ENCODE data around the gene PNRC2.
"Not testable (repeated sequence)": the region's sequence is repeated elsewhere in the genome, so short reads cannot be mapped to it uniquely, and the experiment has no call there.

PNRC2 gene

DNA sequence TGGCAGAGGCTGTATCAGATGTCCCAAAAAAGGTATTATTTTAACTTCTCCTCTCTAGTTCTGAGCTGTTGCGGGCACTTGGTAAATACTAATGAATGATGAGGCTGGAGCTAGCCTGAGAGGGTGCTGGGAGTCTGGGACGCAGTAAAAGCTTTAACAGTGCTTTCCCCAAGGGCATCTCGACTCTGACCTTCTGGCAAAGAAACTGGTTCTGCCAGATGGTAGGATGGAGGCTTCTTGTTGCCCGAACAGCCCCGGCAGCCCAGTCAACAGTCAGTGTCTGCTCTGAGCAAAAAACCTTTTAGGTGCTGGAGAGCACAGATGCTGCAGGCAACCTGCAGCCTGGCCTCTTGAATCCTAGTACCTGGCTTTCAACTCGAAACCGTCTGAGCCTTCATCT is 2.5 kb upstream of the PNRC2 start:
- no peak for DNase-seq

DNA sequence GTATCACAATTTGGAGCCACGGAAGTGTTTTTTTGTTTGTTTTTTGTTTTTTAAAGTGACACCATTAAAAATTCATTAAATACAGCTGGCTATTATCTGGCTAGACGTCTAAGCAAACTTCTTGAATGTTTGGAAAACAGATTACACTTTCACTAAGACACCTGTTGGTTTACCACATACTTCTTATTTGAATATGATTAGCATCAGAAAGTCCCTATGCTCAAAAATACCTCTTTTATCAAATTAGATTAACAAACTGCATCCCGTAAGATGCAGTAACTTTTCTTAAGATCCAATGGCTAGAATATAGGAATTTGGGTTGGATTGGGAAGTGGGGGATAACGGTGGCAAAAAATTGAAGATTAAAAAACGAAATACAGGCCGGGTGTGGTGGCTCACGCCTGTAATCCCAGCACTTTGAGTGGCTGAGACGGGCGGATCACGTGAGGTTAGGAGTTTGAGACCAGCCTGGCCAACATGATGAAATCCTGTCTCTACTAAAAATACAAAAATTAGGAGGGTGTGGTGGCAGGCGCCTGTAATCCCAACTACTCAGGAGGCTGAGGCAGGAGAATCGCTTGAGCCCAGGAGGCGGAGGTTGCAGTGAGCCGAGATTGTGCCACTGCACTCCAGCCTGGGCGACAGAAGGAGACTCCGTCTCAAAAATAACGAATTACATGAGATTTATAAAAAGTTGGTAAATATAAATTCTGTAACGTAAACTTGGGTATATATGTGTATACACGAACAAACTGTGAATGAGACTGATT is 1.4 kb upstream of the PNRC2 start:
- DNase-seq, result not testable (repeated sequence)

DNA sequence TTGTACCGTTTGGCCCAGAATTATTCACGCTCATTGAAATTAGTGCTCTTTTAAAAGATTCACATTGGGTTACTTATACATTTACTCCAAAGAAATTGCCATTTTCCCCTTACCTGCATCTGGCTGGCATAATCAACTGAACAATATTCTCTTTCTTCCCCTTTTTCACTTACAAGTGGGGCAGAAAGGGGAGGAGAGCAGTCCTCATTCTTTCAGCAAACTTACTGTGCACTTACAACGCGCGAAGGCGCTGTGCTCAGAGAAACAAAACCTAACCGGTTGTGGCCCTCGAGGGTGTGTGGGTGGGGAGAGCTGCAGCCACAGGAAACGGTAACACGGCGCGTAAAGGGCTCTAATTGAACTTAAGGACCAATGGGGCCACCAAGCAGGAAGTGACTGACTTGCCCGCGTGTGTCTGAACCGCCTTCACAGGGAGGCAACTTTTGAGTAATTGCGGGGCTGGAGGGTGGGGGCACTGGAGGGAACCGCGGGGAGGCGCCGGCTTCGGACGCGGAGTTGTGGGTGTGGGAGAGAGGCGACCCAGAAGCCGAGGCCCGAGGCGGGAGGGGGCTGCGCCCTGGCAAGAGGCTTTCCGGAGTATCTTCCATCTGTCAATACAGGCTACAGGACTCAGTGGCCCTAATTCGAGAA is 693 bp upstream of the PNRC2 start:
- DNase-seq, result peak; percentile 85

DNA sequence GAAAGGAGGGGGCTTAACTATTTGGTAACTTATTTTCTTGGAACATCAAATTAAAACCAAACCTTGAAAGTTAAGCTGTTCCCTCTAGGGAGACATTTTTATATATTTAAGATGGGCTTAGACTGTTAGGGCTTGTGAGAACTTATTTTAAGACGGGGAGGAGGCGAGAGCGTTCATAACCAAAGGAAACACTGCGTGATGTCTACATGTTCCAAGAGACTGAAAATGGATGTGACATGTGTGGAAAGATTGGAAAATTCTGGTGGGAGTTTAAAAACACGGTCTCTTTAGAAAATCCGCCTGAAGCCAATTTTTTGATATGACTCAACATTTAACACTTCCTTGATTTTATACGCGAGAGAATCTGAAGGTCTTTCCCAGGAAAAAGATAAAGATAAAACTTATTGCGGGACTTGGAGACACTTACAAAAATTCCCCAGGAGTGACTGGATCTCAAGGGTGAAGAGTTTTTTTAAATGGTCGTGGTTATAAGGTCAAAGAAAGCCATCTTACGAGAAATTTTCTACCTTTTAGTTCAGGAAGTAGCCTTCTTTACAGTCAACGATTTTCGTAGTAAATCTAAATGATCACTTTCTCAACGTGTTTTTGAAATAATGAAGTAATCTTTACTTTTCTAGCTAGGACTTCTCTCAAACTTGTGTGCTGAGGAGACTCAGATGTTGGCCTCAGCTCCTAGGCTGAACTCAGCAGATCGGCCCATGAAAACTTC is 828 bp downstream of the PNRC2 start:
- DNase-seq, result no peak

DNA sequence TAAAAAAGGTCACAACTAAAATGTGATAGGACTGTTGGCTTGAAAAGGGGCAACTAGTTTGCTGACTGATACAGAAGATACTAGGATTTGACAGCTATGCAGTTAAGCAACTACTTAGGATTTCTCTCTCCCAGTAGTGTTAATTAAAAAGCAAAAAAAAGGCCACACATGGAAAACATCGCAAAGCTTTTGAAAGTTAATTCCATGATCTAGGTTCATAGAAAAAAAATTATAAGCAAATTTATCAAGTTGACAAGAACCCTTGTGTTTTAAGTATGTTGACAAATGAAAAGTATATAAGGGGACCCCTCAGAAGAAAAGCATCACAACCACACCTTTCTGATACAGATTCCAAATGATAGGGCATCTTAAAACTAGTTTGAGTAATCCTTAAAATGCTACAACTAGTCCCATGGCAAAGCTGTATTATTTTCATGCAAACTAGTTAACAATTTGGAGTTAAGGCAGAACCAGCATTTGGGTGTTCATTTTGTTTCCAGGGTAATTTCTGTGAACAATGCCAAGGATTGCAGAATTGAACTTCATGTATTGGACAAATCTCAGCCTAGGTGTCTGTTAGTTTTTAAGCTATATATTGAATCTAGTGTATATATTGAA is 4.1 kb downstream of the PNRC2 start:
- DNase-seq, result no peak

DNA sequence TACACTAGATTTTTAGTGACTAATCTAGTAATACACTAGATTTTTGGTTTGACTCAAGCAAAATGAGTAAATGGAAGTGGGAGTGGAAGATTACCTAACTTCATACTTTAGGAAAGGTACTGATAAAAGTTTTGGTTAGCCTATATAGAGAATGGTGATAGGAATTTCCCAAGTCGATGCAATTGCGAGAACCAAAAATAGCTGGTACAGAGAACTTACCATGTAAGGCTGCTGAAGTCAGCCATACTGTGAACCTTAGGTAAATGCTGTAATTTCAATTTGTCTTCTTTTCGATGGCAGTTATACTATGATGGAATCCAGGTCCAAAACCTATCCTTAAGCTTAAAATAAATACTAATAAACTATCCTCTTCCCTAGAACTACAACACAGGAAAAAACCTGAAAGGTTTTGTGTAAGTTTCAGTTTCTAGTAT is 4.6 kb downstream of the PNRC2 start:
- no peak for DNase-seq

DNA sequence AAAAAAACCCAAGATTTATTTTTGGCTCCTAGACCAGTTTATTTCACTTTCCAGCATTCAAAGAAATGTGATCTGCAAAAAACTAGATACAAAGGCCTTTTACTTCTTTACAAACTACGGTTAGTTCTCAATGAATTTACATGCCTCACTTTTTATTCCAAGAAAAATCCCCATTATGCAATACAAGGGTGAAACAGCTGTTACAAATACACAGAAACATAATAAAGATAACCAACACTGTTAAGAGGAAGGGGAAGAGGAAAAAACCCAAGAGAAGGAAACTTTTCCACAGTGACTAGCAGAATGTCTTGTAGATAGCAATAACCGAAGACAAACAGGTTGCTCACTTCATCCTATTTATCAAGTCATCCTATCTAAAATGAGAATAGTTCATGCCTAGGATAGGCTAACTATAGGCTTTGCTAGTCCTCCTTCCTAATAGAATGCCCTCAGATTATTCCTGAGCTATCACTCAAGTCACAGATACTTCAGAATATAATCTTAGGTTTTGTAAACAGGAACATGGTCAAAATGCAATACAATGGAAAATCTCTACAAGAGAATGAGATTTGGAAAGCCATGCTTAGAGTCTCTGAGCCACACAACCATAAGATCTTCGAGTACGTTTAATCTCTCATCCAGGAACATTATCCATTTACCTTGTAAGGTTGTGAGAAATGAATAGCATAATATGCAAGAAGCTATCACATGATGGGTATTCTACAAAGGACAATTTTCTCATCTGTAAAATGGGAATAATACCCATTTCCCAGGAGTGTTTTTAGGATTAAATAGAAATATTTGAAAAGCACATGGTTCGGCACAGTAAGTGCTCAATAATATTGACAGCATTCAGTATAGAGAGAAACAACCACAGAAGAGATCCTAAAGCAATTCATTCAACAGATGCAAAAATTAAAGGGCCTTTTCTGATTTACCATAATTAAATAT is 5.4 kb downstream of the PNRC2 start:
- no peak for DNase-seq

DNA sequence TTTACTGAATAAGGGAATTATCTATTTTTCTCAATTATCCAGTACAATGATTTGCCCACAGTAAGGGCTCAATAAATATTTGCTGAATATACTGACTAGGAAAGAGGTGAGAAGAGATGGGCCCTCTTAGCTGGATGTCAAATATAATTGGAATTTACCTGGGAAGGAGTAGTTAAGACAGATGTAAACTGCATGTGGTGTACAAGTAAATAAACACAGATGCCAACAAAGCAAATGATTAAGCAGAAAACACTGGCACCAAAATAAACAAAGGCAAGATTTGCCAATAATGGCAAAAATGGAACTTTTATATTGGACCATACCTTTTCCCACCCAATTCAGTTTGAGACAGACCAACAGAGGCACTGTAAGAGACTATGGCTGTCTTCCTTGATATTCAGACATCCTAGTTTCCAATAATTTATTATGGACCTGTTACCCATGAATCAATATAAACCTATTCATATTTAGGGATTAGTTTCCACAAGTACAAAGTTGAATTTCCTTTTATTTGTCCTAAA is 7.4 kb downstream of the PNRC2 start:
- no peak for DNase-seq

DNA sequence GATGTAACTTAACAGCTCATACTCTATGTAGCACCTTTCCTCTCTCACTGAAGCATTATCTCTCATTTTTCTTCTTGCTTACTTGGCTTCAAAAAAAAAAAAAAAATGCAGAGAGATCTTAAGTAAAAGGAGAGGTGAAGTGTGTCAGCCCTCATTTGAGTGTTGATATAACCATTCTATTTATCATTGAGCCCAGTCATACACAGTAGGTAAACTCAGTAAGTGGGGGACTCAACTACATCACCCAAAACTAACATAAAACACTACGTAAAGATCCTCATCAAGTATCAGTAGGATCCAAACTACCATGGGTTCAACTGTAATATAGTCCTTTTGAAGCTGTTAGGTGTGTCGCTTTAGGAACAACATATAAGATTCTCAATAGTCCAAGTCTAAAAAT is 8.2 kb downstream of the PNRC2 start:
- DNase-seq, result no peak

DNA sequence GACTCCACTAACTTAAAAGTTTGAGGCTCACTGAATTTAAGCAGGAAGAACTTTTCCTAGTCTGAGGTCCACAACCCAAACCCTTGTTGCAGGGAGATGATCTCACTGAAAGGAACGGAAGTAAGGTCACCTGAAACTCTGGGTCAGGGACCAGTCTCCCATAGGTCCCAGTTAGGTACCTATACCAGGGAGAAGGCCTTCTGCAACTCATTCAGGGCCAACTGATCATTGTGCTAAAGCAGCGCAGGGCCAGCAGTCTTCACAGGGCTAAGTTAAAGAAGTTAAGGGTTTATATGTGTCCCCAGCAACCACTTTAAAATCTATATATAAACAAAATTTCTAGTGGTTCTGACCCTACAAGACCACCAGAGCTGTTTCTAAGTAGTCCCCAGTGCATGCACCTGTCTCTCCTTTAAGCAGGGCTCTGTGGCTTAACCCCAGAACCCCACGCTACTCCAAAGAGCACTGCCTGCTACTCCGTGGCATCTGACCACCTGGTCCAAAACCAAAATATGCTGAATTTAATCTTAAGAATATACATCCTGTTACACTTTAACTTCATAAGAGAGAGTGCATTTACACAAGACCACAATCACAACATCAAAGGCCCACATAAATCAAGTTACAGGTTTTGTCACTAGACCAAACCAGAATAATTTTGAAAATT is 17.7 kb downstream of the PNRC2 start:
- no peak for DNase-seq

DNA sequence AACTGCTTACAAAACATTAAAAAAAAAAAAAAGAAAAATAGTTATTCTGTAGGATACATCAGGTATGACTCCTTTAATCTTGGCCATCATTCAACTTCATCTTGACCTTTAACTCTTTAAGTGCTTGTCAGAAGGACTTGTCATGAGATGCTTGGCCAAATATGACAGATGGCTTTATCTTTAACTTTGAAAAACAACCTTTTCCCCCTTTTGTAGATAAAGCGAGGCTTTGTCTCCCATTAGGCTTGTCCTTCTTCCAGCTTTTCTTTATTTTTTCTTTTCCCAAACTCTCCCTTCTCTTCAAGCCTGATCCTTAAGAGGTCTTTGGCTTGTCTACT is 18.2 kb downstream of the PNRC2 start:
- DNase-seq, result no peak

DNA sequence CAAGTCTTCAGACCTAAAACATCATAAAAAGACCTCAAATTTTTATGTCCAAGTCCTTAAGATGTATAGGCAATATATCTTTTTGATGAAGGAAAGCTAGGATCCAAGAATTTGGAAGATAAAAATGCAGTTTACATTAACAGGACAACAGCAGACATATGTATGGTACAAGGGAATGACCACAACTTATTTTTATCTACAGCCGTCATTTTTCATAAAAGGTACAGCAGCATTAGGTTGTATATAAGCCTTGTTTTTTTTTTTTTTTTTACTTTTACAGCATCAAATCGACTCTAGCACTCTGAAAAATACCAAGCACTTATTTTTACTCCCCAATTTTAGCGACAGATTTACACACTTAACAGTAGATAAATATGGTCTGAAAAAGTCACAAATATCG is 19.2 kb downstream of the PNRC2 start:
- no peak for DNase-seq

DNA sequence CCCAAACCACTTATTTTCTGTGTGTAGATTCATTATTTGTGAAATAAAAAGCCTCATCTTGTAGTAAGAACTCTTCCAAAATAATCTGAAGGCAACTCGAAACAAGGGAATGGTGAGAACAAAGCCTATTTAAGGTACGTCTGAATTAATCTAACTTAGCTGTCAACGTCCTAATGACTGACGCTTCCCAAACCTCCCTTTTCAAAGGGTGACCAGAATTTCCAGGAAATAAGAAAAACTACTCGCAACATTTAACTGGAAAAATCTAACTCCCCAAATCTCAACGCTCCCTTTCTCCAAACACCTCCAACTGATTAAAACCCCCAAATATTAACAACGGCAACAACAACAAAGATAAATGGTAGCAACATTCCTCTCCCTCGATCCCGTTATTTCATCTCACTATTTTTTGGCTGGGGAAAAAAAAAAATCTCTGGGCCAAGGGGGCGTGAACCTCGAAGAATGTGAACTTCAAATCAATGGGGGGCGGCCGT is 19.8 kb downstream of the PNRC2 start:
- no peak for DNase-seq

DNA sequence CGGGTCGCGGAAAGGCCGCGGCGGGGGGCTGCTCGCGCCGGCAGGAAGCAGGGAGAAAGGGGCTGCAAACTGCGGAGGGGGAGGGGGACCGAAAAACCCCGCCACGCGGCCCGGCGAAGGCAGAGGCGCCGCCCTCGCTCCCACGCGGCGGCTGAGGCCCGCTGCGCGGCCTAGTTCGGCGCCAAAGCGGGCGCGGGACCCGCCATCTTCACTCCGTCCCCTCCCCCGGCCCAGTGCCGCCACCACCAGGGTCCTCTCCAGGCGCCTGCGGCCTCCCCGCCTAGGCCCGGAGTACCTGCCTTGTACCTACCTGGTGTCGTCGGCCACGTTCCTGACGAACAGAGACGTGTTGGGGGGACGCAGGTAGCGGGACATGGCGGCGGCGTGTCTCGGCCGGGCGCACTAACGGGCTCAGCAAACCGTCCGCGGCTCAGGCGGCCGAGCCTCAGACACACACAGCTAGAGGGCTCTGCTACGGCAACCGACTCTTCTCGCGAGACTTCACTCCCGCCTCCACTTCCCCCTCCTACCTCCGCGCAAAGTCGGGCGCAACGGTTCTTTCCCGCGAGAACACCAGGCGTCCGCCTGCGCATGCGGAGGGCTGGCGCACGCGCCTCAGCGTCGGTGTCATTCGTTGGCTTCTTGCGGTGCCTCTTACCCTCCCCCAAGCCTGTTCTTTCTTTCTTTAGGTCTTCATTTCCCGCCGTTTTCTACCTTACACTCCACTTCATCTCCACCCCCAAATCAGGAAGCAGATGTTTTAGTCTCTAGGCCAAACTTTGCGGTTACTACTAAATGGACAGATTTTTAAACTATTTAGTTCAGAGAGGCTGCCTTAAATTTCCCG is 20.5 kb downstream of the PNRC2 start, which contains the start of gene SRSF10:
TSS of gene SRSF10 (minus strand) at position 447 of the 847 bp plus-strand sequence. CDS start at position 375, 72 bp downstream.
- peak; percentile 98 for DNase-seq

DNA sequence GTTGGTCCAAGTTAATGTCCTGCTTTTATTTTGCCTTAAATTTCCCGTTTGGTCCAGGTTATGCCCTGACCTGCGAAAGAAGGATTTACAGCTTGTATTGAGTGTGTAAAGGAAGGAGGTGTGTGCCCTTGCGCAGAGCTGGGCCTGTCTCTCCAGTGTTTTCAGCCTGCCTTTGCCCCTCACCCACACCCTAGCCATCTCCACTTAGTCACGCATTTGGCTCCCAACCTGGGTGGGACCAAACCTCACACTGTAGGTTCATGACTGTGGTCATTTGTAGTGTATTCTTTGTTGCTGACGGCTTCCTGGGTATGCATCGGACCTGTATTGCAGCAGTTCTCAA is 21.1 kb downstream of the PNRC2 start:
- peak; percentile 54 for DNase-seq

DNA sequence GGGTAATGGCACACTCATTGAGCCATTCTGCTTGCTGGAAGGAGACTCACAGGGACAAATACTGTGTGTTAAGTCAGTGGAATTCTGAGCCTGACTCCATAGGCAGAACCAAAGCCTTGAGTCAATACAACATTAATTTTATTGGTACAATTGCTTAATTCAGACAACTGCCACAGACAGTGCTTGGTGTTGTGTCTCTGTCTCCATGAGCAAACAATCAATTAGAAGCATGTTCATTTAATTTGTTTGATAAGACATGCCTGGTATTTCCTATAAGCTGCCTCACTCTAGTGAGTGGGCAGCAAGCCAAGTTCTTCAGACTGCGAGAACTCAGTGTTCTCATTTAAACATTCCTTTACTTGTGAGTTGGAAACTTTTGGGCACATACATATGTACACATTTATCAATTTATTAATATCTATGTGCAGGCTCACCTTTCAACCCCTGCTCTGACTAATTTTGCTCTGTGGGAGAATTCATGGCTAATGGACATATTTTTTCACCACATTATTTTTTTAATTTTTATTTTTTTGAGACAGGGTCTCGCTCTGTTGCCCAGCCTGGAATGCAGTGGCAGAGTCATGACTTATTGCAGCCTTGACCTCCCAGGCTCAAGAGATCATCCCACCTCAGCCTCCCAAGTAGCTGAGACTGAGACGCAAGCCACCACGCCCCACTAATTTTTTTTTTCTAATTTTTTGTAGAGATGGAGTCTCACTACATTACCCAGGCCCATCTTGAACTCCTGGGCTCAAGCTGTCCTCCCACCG is 25.0 kb downstream of the PNRC2 start:
- no peak for DNase-seq

DNA sequence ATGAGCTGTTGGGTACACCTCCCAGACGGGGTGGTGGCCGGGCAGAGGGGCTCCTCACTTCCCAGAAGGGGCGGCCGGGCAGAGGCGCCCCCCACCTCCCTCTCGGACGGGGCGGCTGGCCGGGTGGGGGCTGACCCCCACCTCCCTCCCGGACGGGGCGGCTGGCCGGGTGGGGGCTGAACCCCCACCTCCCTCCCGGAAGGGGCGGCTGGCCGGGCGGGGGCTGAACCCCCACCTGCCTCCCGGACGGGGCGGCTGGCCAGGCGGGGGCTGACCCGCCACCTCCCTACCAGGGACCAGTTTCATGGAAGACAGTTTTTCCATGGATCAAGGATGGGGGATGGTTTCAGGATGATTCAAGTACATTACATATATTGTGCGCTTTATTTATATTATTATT is 27.4 kb downstream of the PNRC2 start:
- not testable (repeated sequence) for DNase-seq

DNA sequence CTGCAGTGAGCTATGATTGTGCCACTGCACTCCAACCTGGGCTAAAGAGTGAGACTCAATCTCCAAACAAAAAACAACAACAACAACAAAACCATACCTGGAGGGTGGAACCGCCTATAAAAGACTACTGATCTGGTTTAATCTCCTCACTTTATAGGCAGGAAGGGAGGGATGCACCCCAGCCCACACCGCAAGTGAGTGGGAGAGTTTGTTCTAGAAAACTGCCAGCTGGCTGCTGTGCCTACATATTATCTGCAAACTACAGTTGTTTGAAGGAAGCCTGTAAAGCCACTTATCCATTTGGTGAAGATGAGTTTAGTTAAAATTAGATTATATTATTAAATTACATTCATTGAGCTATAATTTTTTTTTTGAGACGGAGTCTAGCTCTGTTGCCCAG is 29.6 kb downstream of the PNRC2 start:
- DNase-seq, result no peak

DNA sequence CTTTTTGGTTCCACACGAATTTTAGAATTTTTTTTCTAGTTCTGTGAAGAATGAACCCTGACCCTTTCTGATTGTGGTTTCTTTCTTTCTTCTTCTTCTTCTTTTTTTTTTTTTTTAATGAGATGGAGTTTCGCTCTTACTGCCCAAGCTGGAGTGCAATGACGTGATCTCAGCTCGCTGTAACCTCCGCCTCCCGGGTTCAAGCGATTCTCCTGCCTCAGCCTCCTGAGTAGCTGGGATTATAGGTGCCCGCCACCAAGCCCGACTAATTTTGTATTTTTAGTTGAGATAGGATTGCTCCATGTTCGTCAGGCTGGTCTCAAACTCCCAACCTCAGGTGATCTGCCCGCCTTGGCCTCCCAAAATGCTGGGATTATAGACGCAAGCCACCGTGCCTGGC is 32.4 kb downstream of the PNRC2 start:
- DNase-seq, result not testable (repeated sequence)

DNA sequence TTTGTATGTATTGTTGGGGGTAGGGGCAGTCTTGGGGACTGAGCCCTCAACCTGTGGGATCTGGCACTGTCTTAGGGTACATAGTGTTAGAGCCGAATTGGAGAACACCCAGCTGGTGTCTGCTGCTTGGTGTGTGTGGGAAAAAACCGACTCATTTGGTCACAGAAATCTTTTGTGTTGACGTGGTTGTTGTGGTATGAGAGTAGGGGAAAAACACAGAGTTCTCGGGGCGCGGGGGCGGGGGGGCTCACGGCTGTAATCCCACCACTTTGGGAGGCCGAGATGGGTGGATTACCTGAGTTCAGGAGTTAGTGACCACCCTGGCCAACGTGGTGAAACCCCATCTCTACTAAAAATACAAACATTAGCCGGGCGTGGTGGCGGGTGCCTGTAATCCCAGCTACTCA is 35.8 kb downstream of the PNRC2 start:
- no peak for DNase-seq

All from NCI-H2107 (cell line).